ENCODE measurements around the gene PNO1.

Gene PNO1

GRCh38 chr2:68152681-68153347 lies 4.9 kb upstream of the PNO1 start:
- POLR2A ChIA-PET, result no interaction called here
- no peak for TF ChIP-seq SP1 (IDR thresholded peaks at IDR 0.05)
- TF ChIP-seq CTBP1 (IDR thresholded peaks at IDR 0.05; ENCODE audit: borderline replicate concordance), result no peak
- DNase-seq (ENCODE audit: extremely low spot score), result no peak
- CTCF ChIA-PET, result interaction anchor here (0.6 to 0.8 kb wide), 2 partner anchors 17 to 139 kb away, joined by 3 to 4 read pairs; no protein-coding TSS in a partner anchor

GRCh38 chr2:68155618-68156017 lies 2.1 kb upstream of the PNO1 start:
- CTCF ChIA-PET, result no interaction called here
- TF ChIP-seq FOXM1 (IDR thresholded peaks at IDR 0.05; ENCODE audit: borderline replicate concordance), result no peak
- no peak for DNase-seq (ENCODE audit: extremely low spot score)
- POLR2A ChIA-PET, result no interaction called here

- TF ChIP-seq HDGF (IDR thresholded peaks at IDR 0.05; ENCODE audit: borderline replicate concordance) (no peak), ELF4 (IDR thresholded peaks at IDR 0.05) (no peak), ARNT (IDR thresholded peaks at IDR 0.05) (no peak), NFRKB (IDR thresholded peaks at IDR 0.05) (no peak)
- CTCF ChIA-PET, result no interaction called here
- POLR2A ChIA-PET, result interaction anchor here (1.1 to 1.2 kb wide), 2 partner anchors 11 to 96 kb away, joined by 3 to 4 read pairs; partner anchors contain the start of gene PPP3R1
- DNase-seq (ENCODE audit: extremely low spot score), result no peak
Measured at GRCh38 chr2:68156419-68156818, 1.3 kb upstream of the PNO1 start.

- no peak for DNase-seq (ENCODE audit: extremely low spot score)
- CTCF ChIA-PET, result no interaction called here
Measured at GRCh38 chr2:68157002-68157401, 686 bp upstream of the PNO1 start.

GRCh38 chr2:68158134-68158447 lies 403 bp downstream of the PNO1 start:
- CTCF ChIA-PET, result interaction anchor here (0.5 to 0.6 kb wide), 2 partner anchors 36 to 92 kb away, joined by 3 to 4 read pairs; no protein-coding TSS in a partner anchor
- TF ChIP-seq PKNOX1 (IDR thresholded peaks at IDR 0.05) (no peak), FOXM1 (IDR thresholded peaks at IDR 0.05; ENCODE audit: borderline replicate concordance) (no peak), ELF4 (IDR thresholded peaks at IDR 0.05) (no peak)
- POLR2A ChIA-PET, result interaction anchor here (0.6 to 1.4 kb wide), 4 partner anchors 10 to 122 kb away, joined by 3 to 4 read pairs (median 4); partner anchors contain the start of gene C1D
- no peak for DNase-seq (ENCODE audit: extremely low spot score)

More at GRCh38 chr2:68157002-68157401, 686 bp upstream of the PNO1 start:
- POLR2A ChIA-PET, result interaction anchor here (1.0 to 1.4 kb wide), 6 partner anchors 11 to 146 kb away, joined by 3 to 4 read pairs (median 3); partner anchors contain the start of gene PPP3R1
- no peak for TF ChIP-seq PKNOX1 (IDR thresholded peaks at IDR 0.05)
- TF ChIP-seq FOXA1 (IDR thresholded peaks at IDR 0.05), result no peak
- no peak for TF ChIP-seq NFRKB (IDR thresholded peaks at IDR 0.05)
- no peak for TF ChIP-seq SP1 (IDR thresholded peaks at IDR 0.05)
- TF ChIP-seq L3MBTL2 (conservative IDR thresholded peaks at IDR 0.05), result peak; percentile 69

- TF ChIP-seq ZNF384 (IDR thresholded peaks at IDR 0.05), result no peak
- no peak for DNase-seq (ENCODE audit: extremely low spot score)
- ChIA-PET POLR2A (no interaction called here), CTCF (no interaction called here)
Measured at GRCh38 chr2:68163641-68164040, 6.0 kb downstream of the PNO1 start.

GRCh38 chr2:68167186-68167585 lies 9.5 kb downstream of the PNO1 start:
- DNase-seq (ENCODE audit: extremely low spot score), result no peak
- ChIA-PET CTCF (interaction anchor here (1.0 to 1.4 kb wide), 2 partner anchors 45 to 116 kb away, joined by 3 to 4 read pairs; no protein-coding TSS in a partner anchor), POLR2A (interaction anchor here (1.1 kb wide), 1 partner anchor 10 kb away, joined by 3 read pairs; the partner anchor contains the start of gene PNO1)
- TF ChIP-seq FOXM1 (IDR thresholded peaks at IDR 0.05; ENCODE audit: borderline replicate concordance), result no peak
- no peak for TF ChIP-seq SP1 (IDR thresholded peaks at IDR 0.05)
- no peak for TF ChIP-seq FOXA1 (IDR thresholded peaks at IDR 0.05)
- no peak for TF ChIP-seq HDGF (IDR thresholded peaks at IDR 0.05; ENCODE audit: borderline replicate concordance)
- no peak for TF ChIP-seq ZNF384 (IDR thresholded peaks at IDR 0.05)
- TF ChIP-seq L3MBTL2 (conservative IDR thresholded peaks at IDR 0.05), result no peak
- no peak for TF ChIP-seq FOXK2 (IDR thresholded peaks at IDR 0.05)
- TF ChIP-seq ELF4 (IDR thresholded peaks at IDR 0.05), result no peak
- no peak for TF ChIP-seq LEF1 (IDR thresholded peaks at IDR 0.05; ENCODE audit: borderline replicate concordance)
- TF ChIP-seq SUZ12 (IDR thresholded peaks at IDR 0.05), result no peak
- TF ChIP-seq PKNOX1 (IDR thresholded peaks at IDR 0.05), result no peak
- TF ChIP-seq BHLHE40 (IDR thresholded peaks at IDR 0.05; ENCODE audit: borderline replicate concordance), result no peak
- no peak for TF ChIP-seq ARNT (IDR thresholded peaks at IDR 0.05)
- TF ChIP-seq TARDBP (IDR thresholded peaks at IDR 0.05), result no peak
- TF ChIP-seq NFRKB (IDR thresholded peaks at IDR 0.05), result no peak
- TF ChIP-seq CTBP1 (IDR thresholded peaks at IDR 0.05; ENCODE audit: borderline replicate concordance), result no peak

GRCh38 chr2:68169308-68169707 lies 11.6 kb downstream of the PNO1 start:
- ChIA-PET CTCF (interaction anchor here (0.6 to 1.2 kb wide), 3 partner anchors 16 to 55 kb away, joined by 3 to 5 read pairs (median 4); no protein-coding TSS in a partner anchor), POLR2A (no interaction called here)
- TF ChIP-seq FOXM1 (IDR thresholded peaks at IDR 0.05; ENCODE audit: borderline replicate concordance) (no peak), BHLHE40 (IDR thresholded peaks at IDR 0.05; ENCODE audit: borderline replicate concordance) (no peak), ARNT (IDR thresholded peaks at IDR 0.05) (no peak)
- DNase-seq (ENCODE audit: extremely low spot score), result no peak
